HG03575 (cell line): ENCODE measurements around the gene PNMT.

Experiments
- ATAC-seq: cut with Tn5 transposase; IDR thresholded peaks from one replicate; pipeline ENCODE4 v1.9.1; 2021; ENCODE audit not compliant: unreplicated experiment, insufficient number of reproducible peaks, low FRiP score; ENCODE audit errors: extremely low read depth

PNMT gene

DNA sequence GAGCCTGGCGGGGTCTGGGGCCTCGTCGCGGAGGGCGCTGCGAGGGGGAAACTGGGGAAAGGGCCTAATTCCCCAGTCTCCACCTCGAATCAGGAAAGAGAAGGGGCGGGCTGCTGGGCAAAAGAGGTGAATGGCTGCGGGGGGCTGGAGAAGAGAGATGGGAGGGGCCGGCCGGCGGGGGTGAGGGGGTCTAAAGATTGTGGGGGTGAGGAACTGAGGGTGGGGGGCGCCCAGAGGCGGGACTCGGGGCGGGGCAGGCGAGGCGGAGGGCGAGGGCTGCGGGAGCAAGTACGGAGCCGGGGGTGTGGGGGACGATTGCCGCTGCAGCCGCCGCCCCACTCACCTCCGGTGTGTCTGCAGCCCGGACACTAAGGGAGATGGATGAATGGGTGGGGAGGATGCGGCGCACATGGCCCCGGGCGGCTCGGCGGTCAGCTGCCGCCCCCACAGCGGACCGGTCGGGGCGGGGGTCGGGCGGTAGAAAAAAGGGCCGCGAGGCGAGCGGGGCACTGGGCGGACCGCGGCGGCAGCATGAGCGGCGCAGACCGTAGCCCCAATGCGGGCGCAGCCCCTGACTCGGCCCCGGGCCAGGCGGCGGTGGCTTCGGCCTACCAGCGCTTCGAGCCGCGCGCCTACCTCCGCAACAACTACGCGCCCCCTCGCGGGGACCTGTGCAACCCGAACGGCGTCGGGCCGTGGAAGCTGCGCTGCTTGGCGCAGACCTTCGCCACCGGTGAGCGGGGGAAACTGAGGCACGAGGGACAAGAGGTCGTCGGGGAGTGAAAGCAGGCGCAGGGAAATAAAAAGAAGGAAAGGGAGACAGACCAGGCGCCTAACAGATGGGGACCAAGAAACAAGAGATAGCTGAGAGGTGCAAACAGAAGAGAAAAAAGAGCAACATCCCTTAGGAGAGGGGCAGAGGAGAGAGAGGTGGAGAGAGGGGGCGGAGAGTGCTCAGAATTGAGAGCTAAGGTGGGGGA lies at the start of gene PNMT:
Gene PNMT, plus strand, starts transcription at position 509 of the 980 bp plus-strand sequence. Its CDS starts 23 bp downstream, at position 532.
- ATAC-seq: no peak

DNA sequence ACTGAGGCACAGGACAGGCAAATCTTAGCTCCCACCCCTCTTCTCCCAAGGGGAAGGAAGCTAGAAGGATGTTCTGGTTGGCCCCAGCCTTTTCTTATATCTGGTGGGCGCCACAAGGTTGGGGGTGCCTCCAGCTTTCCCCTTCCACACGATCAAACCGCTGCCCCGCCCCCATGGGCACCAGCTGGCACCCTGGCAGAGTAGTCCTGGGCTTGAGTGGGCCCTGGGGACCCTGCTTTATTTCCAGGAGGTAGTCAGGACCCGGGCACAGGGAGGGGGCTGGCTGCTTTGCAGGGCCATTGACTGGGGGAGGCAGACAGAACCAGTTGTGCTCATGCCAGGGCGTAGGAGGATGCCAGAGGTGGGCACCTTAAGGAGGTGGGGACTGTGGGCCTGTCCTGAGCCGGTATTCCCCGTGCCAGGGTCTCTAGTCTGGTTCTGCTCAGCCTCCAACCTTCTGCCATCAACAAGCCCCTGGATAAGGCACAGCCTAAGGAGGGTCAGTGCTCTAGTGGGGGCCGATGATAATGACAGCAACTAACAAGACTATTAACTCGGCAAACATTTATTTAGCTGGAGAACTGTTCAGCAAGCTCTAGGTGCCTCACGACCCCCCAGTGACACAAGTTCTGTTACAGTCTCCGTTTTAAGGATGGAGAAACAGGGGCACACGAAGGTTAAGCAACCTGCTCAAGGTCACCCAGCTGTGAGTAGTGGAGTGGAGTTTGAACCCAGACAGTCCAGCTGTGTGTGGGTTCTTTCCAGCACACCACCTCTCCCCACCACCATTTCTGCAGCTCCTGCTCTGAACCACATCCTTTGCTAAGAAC lies 49.1 kb upstream of the PNMT start:
- ATAC-seq: no peak

DNA sequence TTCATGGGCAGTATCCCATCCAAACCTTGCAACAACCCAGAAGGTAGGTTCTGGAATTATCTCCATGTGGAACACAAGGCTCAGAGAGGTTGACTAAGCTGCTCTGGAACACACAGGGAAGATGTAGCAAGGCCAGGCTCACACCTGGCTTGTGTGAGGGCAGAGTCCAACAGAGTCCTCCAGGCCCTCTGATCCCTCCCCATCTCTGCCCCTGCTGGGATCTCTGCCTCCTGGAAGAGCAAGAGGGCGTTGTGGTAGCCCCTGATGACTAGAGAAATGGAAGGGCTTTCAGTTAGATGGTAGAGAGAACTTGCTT lies 48.5 kb upstream of the PNMT start:
- ATAC-seq: no peak

DNA sequence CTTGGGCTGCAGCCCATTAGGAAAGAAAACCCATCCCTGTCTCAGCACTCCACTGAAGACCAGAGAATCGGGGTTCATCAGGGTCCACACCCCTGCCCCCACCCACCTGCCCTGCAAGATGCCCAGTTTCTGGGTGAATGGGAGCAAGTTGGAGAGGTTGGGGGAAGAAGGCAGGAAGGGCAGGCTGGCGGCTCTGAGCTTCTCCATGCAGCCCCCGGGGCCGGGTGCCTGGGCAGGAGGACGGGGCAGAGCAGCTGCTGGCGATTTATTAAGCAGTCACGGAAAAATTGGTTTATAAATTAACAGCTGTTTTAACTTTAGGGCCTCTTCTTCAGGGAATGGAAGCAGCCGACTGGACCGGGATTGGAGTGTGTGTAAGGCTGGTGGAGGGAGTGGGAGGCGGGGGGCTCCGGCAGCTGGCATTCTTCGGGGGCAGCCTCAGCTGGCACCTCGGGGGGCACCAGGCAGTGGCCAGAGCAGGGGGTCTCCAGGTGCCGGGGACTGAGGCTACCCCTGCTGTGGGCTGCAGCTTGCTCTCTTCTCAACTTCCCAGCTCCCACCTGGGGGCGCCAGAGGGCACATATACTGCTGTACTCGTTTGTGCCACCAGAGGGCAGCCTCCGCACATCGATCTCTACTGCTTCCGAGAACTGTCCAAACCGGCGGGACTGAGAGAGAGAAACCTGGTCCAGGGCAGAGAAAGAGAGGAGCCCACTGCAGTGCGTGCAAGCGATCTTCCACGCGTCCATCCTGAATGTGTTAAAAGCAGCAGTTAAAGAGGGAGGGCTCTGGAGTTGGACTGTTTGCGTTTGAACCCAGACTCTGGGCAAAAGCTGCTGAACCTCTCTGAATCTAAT lies 46.5 kb upstream of the PNMT start:
- ATAC-seq: no peak

DNA sequence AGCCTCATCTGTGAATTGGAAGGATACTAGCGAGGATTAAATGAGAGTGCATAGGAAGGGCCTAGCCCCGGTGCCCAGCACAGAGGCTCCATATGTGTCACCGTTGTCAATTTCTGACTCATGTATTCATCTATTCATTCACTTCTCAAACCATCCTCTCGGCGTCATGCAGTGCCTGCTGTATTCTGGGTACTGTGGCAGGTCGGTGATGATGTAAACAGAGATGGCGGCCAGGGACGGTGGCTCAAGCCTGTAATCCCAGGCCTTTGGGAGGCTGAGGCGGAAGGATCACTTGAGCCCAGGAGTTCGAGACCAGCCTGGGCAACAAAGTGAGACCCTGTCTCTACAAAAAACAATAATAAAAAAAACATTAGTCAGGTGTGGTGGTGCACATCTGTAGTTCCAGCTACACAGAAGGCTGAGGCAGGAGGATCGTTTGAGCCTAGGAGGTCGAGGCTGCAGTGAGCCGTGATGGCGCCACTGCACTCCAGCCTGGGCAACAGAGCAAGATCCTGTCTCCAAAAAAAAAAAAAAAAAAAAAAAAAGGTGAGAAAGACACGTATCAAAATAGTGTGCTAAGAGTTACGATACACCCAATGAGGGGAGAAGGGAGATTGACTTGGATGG lies 45.8 kb upstream of the PNMT start:
- ATAC-seq: no peak

DNA sequence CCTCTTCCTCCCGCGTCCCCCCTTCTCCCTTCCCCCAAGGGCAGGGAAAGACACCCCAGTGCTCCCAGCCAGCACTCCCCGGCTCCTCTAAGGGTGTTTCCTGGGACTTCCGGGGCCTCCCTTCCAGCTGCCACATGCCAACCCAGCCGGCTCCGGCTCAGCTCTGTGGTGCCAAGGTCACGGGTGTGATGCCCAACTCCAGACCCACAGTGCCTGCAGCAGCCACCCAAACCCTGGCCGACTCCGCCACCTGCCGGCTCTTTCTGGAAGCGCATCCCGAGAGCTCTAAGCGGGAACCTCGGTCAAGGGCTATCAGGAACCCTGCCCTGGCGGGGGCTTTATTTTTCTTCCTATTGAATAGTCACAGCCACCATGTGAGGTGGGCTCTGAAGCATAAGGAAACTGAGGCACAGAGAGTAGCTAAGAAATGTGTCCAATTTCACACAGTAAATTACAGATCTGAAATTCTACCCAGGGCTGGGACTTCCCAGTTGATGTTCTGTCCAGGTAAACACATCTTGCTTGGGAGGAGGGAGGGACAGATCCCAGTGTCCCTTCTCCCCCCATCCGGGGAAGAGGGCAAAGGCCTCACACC lies 44.8 kb upstream of the PNMT start:
- no peak for ATAC-seq

DNA sequence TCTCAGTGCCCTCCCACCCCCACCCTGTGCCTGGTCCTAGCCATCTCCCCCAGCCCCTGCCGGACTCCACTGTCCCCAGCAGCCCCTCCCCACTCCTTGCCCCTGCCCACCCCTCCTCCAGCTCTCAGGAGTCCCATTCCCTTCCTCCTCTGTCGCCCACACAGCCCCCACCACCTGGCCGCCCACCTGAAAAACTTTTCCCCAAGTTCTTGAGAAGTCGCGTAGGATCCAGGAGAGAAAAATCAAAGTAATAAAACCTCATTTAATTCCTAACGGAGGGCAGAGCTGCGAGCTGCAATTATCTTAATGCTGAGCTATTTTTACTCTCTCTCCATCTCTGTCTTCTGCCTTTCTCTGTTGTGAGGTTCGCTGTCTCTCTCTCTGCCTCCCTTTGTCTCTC lies 43.9 kb upstream of the PNMT start:
- ATAC-seq: no peak

- ATAC-seq: no peak
These were observed 43.0 kb upstream of the PNMT start for GRCh38 chr17:39625198-39625785.

GRCh38 chr17:39626171-39627046 lies 41.8 kb upstream of the PNMT start, which contains the start of gene PPP1R1B:
Gene PPP1R1B (plus strand): TSS chr17:39626952. CDS start chr17:39627393, 441 bp downstream.
- ATAC-seq: no peak

GRCh38 chr17:39627047-39627711 lies 41.1 kb upstream of the PNMT start:
- ATAC-seq: no peak

- ATAC-seq: no peak
These were observed 40.3 kb upstream of the PNMT start for GRCh38 chr17:39627712-39628516.

- no peak for ATAC-seq
These were observed 39.4 kb upstream of the PNMT start for GRCh38 chr17:39628655-39629493.

- ATAC-seq: no peak
These were observed 38.8 kb upstream of the PNMT start for GRCh38 chr17:39629494-39629880.

DNA sequence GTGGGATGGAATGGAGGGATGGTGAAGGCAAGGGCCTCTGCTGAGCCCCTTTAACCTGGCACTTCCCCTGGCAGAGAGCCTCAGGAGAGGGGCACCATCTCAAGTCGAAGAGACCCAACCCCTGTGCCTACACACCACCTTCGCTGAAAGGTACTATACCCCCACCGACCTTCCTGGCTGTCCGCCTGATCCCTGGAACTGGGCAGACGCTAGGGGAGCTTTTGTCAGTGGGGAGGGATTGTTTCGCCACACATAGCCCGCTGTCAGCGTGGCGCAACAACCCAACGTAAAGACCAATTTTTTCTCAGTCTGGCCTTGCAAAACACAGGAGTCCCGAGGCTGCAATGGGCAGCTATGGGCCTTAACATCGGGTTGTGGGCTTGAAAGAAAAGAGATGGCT lies 38.4 kb upstream of the PNMT start:
- ATAC-seq: no peak

- no peak for ATAC-seq
These were observed 36.9 kb upstream of the PNMT start for GRCh38 chr17:39631403-39631802.
